22Rv1 (cell line): Measurements from ENCODE around the gene DHX29.

ENCODE experiments used
- H3K27ac ChIP-seq: fragments of 450-650 bp; 2 replicates; pipeline ENCODE4 v1.5.1; 2017
- ZFX ChIP-seq: fragments of 450-650 bp; IDR thresholded peaks from 2 replicates; pipeline ENCODE4 v1.6.1; 2017; ENCODE audit warnings: antibody characterized with exemption, borderline replicate concordance
- TF ChIP-seq, protein P1 (sequence below): fragments of 450-650 bp; IDR thresholded peaks from 2 replicates; pipeline ENCODE4 v1.5.1; 2017; ENCODE audit warnings: mild to moderate bottlenecking

DHX29 gene

DNA sequence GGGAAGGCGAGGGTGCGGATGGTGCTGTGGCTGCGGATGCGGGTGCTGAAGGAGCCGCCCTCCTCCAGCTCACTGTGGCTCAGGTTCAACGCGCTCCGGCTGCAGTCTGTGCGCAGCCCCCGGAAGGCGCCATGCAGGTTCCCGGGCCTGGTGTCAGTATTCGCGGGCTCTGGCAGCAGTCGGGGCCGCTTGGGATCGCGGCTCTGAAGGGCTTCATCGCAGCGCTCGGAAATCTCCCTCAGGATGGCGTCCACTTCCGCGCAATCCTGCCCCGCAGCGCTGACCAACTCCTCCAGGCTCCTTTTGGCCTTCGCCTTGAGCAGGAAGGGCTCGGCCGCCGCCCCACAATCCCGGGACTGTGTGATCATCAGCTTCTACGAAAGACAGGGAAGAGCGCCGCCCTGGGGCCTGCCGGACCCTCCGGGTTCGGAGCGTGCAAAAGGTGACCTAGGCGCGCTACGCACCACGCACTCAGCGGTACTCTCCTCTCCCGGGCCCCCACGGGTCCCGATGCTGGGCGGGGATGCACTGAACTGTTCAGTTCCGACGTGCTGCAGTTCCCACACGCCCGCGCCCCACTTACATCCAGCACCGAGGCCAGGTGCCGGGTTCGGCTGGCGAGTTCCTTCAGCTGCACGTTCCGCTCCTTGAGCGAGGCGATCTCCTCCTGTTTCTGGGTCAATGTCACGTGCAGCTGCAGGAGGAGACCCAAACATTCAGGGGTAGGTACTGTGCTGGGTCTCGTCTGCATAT is 86.9 kb downstream of the DHX29 start:
- TF ChIP-seq, protein P1, sequence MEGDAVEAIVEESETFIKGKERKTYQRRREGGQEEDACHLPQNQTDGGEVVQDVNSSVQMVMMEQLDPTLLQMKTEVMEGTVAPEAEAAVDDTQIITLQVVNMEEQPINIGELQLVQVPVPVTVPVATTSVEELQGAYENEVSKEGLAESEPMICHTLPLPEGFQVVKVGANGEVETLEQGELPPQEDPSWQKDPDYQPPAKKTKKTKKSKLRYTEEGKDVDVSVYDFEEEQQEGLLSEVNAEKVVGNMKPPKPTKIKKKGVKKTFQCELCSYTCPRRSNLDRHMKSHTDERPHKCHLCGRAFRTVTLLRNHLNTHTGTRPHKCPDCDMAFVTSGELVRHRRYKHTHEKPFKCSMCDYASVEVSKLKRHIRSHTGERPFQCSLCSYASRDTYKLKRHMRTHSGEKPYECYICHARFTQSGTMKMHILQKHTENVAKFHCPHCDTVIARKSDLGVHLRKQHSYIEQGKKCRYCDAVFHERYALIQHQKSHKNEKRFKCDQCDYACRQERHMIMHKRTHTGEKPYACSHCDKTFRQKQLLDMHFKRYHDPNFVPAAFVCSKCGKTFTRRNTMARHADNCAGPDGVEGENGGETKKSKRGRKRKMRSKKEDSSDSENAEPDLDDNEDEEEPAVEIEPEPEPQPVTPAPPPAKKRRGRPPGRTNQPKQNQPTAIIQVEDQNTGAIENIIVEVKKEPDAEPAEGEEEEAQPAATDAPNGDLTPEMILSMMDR: no peak
- no peak for TF ChIP-seq ZFX
- no peak overlapping the region for H3K27ac ChIP-seq

DNA sequence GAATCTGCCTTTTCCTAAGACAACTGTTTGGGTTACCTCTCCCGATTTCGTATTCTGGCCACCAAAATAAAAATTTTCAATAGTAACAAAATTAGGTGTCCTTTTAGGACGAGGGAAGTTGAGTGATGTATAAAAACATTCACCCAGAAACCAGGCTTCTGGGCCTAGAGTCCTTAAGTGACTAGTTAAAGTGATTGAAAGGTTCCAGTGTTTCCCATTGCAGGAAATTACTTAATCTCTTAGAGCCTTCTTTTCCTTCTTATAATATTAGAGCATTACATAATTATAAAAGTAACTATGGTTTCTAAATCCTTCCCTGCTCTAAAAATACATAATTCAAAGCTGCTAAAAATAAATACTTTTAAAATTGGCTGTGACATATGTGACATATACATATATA is 87.7 kb downstream of the DHX29 start:
- H3K27ac ChIP-seq: no peak overlapping the region
- no peak for TF ChIP-seq ZFX
- TF ChIP-seq, protein P1: no peak

DNA sequence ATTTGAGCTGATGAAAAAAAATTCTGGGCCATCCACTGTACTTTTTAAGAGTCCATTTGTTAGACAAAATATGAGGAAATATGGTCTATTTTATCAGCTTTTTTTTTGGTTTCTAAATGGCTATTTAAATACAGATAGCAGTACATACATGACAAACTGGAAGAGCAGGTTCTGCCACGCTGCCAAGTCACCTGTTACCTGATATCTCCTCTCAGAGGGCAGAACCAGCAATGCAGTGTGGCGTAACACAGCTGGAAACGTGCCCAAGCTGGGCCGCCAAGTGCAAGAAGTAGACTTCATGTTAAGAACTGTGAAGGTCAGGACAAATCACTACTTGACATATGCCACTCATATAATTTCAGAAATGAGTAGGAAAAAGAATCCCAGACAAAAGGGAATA is 88.5 kb downstream of the DHX29 start:
- TF ChIP-seq ZFX: no peak
- TF ChIP-seq, protein P1: no peak

DNA sequence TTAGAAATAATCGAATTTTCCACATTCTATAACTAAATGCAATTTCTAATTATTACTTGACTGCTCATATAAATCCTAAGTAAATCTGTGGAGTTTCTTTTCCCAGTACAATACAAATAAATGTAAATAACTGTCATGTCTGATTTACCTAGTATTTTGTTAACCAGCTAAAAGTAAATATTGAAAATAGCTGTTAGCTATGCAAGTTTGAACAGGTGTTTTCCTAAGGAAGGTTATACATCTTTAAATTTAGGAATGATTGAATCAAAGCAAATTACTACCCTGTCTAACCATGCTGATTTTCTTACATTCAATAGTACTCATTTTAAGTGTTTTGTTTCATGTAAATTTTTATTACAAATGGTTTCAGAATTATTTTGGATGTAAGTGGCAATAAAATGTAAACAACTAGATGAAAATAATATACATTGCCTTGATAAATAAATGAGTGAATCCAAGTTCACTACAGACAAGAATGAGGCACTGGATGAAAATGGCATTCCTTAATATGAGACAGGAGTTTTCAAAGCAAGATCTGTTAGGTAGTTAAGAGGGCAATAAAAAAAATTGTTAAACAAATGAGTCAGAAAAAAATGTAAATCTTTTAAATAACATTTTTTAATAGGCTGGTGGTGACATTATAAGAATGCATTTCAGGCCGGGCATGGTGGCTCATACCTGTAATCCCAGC is 96.2 kb downstream of the DHX29 start:
- TF ChIP-seq ZFX: no peak
- TF ChIP-seq, protein P1: no peak
- no peak overlapping the region for H3K27ac ChIP-seq

More for the DNA sequence above, 88.5 kb downstream of the DHX29 start:
- H3K27ac ChIP-seq: no peak overlapping the region
